Retinal pigment epithelial cell (primary cell): ENCODE measurements around the gene SLC8A2.

Experiments used
- DNase-seq: peaks from one replicate; pipeline ENCODE4 v3.0.0-alpha.2; 2010; ENCODE audit warnings: low read depth
- H3K4me3 ChIP-seq: 2 replicates; pipeline ENCODE4 v1.5.1; 2011; ENCODE audit warnings: mild to moderate bottlenecking, low read length, control low read depth, moderate library complexity
- CTCF ChIP-seq: conservative IDR thresholded peaks from 2 replicates; pipeline ENCODE4 v1.5.1; 2011; ENCODE audit warnings: low read depth, low read length, control low read depth, inconsistent platforms

Gene SLC8A2

GRCh38 chr19:47421244-47421786 lies 50.4 kb downstream of the SLC8A2 start:
- no peak for TF ChIP-seq CTCF
- no peak for DNase-seq
- no peak overlapping the region for H3K4me3 ChIP-seq

- DNase-seq, result no peak
- TF ChIP-seq CTCF, result no peak
- H3K4me3 ChIP-seq, result no peak overlapping the region
Observed at GRCh38 chr19:47419789-47420188, 51.9 kb downstream of the SLC8A2 start.

- no peak within 1 kb of the TSS for H3K4me3 ChIP-seq
- DNase-seq, result no peak
Observed at GRCh38 chr19:47419030-47419783, 52.5 kb downstream of the SLC8A2 start, which contains the start of gene MEIS3. Gene MEIS3, minus strand, starts transcription at chr19:47419527. Its CDS starts 446 bp downstream, at chr19:47419081.

GRCh38 chr19:47418692-47419029 lies 53.0 kb downstream of the SLC8A2 start:
- DNase-seq, result no peak
- no peak overlapping the region for H3K4me3 ChIP-seq
- no peak for TF ChIP-seq CTCF

More at GRCh38 chr19:47419030-47419783, 52.5 kb downstream of the SLC8A2 start, which contains the start of gene MEIS3:
- TF ChIP-seq CTCF, result no peak

GRCh38 chr19:47417746-47418691 lies 53.7 kb downstream of the SLC8A2 start:
- DNase-seq, result no peak
- H3K4me3 ChIP-seq, result no peak overlapping the region
- TF ChIP-seq CTCF, result no peak

GRCh38 chr19:47417107-47417745 lies 54.5 kb downstream of the SLC8A2 start:
- DNase-seq, result no peak
- no peak overlapping the region for H3K4me3 ChIP-seq
- no peak for TF ChIP-seq CTCF
